ENCODE results near the gene ZNF710.

ZNF710 gene

DNA sequence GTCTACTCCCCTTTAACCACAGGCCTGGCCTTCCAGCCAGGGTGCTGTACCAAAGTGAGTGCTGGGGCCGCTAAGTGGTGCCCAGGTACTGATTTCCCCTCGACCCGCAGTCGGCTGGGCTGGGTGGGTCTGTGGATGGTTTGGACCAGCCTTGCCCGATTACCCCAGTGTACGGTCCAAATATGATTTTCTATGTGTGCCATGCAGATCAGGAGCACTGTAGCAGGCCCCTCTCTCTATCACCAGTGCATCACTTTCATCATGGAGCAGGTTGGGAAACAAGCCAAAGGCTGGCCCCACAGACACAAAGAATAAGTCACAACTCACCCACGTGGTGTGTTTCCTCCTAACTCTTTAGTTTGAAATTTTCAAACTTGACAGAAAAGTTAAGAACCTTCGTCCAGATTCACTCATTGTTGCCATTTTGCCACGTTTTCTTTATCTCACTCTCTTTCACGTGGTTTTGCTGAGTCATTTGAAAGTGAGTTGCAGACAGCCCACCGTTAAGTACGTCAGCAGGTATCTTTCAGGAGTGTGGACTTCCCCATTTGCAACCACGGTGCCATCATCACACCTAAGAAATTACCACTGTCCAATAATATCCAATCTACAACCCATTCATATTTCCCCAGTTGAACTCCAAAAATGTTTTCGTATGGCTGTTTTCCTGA lies 37.0 kb downstream of the ZNF710 start:
- DNase-seq (ENCODE audit: low read depth): peak; percentile 89
- no peak overlapping the region for H3K4me3 ChIP-seq (ENCODE audit: low read depth, low read length)
- TF ChIP-seq, protein P1, sequence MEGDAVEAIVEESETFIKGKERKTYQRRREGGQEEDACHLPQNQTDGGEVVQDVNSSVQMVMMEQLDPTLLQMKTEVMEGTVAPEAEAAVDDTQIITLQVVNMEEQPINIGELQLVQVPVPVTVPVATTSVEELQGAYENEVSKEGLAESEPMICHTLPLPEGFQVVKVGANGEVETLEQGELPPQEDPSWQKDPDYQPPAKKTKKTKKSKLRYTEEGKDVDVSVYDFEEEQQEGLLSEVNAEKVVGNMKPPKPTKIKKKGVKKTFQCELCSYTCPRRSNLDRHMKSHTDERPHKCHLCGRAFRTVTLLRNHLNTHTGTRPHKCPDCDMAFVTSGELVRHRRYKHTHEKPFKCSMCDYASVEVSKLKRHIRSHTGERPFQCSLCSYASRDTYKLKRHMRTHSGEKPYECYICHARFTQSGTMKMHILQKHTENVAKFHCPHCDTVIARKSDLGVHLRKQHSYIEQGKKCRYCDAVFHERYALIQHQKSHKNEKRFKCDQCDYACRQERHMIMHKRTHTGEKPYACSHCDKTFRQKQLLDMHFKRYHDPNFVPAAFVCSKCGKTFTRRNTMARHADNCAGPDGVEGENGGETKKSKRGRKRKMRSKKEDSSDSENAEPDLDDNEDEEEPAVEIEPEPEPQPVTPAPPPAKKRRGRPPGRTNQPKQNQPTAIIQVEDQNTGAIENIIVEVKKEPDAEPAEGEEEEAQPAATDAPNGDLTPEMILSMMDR (IDR thresholded peaks at IDR 0.05; ENCODE audit: insufficient read depth, low read depth, low read length, missing control alignments): no peak

- TF ChIP-seq, protein P1 (IDR thresholded peaks at IDR 0.05; ENCODE audit: insufficient read depth, low read depth, low read length, missing control alignments): no peak
- no peak overlapping the region for H3K4me3 ChIP-seq (ENCODE audit: low read depth, low read length)
- DNase-seq (ENCODE audit: low read depth): no peak
Measured at GRCh38 chr15:90038632-90039095, 37.5 kb downstream of the ZNF710 start.

GRCh38 chr15:90039996-90040395 lies 38.9 kb downstream of the ZNF710 start:
- TF ChIP-seq, protein P1 (IDR thresholded peaks at IDR 0.05; ENCODE audit: insufficient read depth, low read depth, low read length, missing control alignments): no peak
- H3K4me3 ChIP-seq (ENCODE audit: low read depth, low read length): no peak overlapping the region
- no peak for DNase-seq (ENCODE audit: low read depth)

DNA sequence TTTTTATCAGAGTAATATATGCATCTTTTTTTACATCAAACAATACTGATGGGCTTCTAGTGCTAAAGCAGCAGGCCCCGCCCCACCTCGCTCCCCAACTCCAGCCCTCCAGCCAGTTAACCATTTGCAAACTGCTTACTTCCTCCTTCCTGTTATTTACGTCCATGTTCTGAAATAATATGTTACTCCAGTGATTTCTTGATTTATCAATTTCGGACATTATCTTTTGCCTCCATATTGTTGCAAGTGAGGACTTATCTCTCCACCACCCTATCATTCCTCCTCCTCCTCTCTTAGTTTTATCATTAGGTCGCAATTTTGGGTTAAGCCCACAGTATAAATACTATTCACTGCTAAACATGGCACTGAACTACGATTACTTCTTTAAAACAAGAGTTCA lies 39.5 kb downstream of the ZNF710 start:
- TF ChIP-seq, protein P1 (IDR thresholded peaks at IDR 0.05; ENCODE audit: insufficient read depth, low read depth, low read length, missing control alignments): no peak
- no peak overlapping the region for H3K4me3 ChIP-seq (ENCODE audit: low read depth, low read length)
- DNase-seq (ENCODE audit: low read depth): no peak

GRCh38 chr15:90042356-90042755 lies 41.2 kb downstream of the ZNF710 start:
- no peak overlapping the region for H3K4me3 ChIP-seq (ENCODE audit: low read depth, low read length)
- DNase-seq (ENCODE audit: low read depth): no peak
- TF ChIP-seq, protein P1 (IDR thresholded peaks at IDR 0.05; ENCODE audit: insufficient read depth, low read depth, low read length, missing control alignments): no peak

GRCh38 chr15:90042766-90043529 lies 41.8 kb downstream of the ZNF710 start:
- no peak overlapping the region for H3K4me3 ChIP-seq (ENCODE audit: low read depth, low read length)
- no peak for DNase-seq (ENCODE audit: low read depth)
- TF ChIP-seq, protein P1 (IDR thresholded peaks at IDR 0.05; ENCODE audit: insufficient read depth, low read depth, low read length, missing control alignments): no peak
